ENCODE data around the gene AFF1.

The AFF1 gene

DNA sequence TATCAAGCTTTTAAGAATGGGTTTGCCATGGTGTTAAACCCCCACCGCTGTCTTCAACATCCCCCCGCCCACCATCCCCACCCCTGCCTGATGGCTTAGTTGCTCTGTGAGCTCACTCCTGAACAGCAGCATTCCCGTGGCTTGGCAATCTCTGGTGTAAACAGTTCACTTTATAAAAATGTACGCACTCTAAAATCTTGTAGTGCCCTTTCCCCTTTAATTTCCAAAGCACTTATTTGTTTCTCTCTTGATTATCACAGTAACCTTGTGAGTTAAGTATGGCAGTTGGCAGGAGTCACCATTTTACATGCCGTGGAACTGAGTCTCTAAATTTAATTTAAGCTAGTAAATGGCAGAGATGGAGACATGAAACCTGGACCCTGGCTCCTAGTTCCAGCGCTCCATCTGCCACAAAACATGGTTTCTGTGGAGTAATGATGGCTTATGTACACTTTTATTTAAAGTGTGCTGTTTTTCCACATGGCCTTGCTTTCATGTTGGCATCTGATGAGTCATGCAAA is 123.1 kb downstream of the AFF1 start:
- no peak overlapping the region for H3K4me3 ChIP-seq (ENCODE audit: low read depth, low read length)
- TF ChIP-seq, protein P1, sequence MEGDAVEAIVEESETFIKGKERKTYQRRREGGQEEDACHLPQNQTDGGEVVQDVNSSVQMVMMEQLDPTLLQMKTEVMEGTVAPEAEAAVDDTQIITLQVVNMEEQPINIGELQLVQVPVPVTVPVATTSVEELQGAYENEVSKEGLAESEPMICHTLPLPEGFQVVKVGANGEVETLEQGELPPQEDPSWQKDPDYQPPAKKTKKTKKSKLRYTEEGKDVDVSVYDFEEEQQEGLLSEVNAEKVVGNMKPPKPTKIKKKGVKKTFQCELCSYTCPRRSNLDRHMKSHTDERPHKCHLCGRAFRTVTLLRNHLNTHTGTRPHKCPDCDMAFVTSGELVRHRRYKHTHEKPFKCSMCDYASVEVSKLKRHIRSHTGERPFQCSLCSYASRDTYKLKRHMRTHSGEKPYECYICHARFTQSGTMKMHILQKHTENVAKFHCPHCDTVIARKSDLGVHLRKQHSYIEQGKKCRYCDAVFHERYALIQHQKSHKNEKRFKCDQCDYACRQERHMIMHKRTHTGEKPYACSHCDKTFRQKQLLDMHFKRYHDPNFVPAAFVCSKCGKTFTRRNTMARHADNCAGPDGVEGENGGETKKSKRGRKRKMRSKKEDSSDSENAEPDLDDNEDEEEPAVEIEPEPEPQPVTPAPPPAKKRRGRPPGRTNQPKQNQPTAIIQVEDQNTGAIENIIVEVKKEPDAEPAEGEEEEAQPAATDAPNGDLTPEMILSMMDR (IDR thresholded peaks at IDR 0.05; ENCODE audit: borderline replicate concordance, insufficient read depth, low read depth, low read length): no peak

DNA sequence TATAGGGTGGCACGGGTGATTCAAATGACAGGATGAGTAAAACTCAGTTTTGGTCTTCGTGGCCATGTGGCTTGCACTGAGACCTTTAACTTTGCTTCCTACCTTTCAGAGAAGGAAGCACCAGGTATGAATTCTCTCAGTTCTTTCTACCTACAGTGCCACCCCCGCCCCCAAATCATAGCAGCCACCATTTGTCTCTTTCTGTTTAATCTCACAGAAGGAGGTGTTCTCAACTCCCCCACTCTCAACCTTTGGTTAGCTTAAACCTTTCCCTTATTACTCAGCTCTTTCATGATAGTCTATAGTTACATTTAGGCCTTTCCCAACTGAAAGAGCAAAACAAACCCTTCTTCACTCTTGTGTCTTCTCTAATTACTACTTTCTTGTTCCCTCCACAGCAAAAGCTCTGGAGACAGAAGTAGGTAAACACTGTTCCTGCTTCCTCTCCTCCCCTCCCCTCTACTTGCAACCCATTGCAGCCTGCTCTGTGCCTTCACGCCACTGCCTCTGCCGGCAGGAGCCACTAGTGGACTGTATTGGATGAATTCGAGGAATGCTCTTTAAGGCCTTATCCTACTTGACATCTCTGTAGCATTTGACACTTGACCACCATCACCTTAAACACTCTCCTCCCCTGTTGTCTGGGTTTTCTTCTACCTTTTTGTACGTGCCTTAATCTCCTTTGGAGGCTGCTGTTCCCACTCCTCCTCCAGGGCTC is 123.7 kb downstream of the AFF1 start:
- TF ChIP-seq, protein P1 (IDR thresholded peaks at IDR 0.05; ENCODE audit: borderline replicate concordance, insufficient read depth, low read depth, low read length): no peak

DNA sequence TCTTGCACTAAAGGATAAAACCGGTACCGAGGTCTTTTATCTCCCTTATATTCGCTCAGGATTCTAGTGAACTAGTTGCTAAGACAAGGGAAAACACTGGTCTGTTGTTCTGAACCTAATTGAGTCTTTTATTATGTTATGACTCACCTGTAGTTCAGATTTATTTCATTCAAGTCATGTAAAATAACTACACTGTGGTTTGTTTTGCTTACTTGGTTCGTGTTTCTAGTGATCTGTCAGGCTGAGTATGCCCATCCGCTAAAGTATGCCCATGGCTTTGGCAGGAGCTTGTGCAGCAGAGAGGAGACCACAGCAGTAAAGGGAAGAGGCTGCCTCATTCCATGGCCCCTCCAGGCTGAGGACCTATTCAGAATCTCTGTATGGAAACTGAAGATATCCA is 126.1 kb downstream of the AFF1 start:
- H3K4me3 ChIP-seq (ENCODE audit: low read depth, low read length): no peak overlapping the region
- TF ChIP-seq, protein P1 (IDR thresholded peaks at IDR 0.05; ENCODE audit: borderline replicate concordance, insufficient read depth, low read depth, low read length): no peak

More for the DNA sequence above, 123.7 kb downstream of the AFF1 start:
- no peak overlapping the region for H3K4me3 ChIP-seq (ENCODE audit: low read depth, low read length)

DNA sequence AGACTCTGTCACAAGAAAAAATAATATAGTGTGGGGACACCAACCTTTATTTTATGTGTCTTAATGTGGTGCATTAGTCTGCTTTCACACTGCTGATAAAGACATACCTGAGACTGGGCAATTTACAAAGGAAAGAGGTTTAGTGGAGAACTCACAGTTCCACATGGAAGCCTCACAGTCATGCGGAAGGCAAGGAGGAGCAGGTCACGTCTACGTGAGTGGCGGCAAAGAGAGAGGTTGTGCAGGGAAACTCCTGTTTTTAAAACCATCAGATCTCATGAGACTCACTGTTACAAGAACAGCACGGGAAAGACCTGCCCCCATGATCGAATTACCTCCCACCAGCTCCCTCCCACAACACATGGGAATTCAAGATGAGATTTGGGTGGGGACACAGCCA is 130.2 kb downstream of the AFF1 start:
- TF ChIP-seq, protein P1 (IDR thresholded peaks at IDR 0.05; ENCODE audit: borderline replicate concordance, insufficient read depth, low read depth, low read length): no peak
- no peak overlapping the region for H3K4me3 ChIP-seq (ENCODE audit: low read depth, low read length)

DNA sequence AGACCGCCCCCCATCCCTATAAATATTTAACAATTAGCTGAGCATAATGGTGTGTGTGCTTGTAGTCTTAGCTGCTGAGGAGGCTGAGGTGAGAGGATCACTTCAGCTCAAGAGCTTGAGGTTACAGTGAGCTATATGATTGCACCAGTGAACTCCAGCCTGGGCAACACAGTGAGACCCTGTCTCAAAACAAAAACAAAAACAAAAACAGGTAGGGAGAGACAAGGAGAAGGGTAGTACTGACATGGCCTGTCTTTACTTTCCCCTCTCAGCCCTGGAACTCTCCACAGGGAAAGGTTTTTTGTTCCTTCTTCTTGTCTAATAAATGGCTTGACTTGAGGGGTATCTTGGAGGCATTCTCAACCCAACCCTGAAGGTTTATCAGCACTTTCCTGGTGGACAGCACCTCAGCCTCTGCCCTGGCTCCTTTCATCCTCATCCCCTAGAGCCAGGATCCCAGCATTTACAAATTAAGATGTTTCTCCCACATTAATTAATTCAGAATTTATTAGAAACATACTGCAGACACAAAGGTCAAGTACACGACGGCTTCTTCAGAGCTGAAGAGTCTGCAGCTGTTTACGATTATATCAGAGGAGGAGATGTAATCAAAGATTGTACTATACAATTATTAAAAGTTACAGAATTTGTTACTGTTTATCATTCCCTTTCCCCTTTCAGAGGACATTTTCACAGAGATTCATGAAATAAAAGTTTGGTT is 131.8 kb downstream of the AFF1 start:
- TF ChIP-seq, protein P1 (IDR thresholded peaks at IDR 0.05; ENCODE audit: borderline replicate concordance, insufficient read depth, low read depth, low read length): no peak
- no peak overlapping the region for H3K4me3 ChIP-seq (ENCODE audit: low read depth, low read length)

DNA sequence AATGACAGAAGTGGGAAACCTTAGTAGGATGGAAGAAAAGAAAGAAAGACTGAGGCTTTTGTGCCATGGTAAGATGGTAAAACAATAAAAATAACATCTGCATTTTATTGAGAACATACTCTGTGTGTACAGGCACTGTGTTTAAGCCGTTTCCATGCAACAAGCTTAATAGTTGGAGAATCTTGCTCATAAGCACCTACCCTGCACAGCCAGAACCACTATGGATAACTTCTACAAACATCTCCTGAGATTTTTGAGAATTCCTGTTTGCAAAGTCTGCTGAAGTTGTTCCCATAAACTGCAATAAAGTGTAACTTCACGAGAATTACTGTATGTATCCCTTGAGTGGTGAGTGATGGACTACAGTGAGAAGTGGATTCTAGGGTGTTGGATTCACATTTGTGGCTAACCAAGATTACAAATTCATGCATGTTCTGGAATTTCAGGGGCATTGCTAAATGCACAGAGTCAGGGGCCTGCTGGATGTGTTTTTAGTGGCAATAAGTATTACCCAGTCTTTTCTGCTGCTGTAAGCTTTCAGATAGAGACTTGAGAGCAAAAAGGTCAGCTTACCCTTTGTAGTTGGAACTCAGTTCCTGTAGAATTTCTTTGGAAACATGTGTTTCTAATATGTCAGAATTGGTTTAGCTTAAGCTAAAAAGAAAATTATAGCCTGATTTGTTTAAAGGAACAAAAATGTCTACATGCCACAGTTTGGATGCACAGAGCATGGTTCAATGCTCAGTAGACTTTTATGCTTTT is 132.5 kb downstream of the AFF1 start:
- no peak overlapping the region for H3K4me3 ChIP-seq (ENCODE audit: low read depth, low read length)
- TF ChIP-seq, protein P1 (IDR thresholded peaks at IDR 0.05; ENCODE audit: borderline replicate concordance, insufficient read depth, low read depth, low read length): no peak
